Measurements from ENCODE around the gene RPS2.
A peak's percentile ranks its signal among the peaks of the same experiment; 100 is the strongest.
"Not testable (repeated sequence)": the region's sequence is repeated elsewhere in the genome, so short reads cannot be mapped to it uniquely, and the experiment has no call there.

RPS2 gene

GRCh38 chr16:1964506-1965395 is at the start of gene RPS2:
Gene RPS2 (minus strand): TSS chr16:1964826. CDS start chr16:1964625, 201 bp downstream.
- peak; percentile 99 for DNase-seq

DNA sequence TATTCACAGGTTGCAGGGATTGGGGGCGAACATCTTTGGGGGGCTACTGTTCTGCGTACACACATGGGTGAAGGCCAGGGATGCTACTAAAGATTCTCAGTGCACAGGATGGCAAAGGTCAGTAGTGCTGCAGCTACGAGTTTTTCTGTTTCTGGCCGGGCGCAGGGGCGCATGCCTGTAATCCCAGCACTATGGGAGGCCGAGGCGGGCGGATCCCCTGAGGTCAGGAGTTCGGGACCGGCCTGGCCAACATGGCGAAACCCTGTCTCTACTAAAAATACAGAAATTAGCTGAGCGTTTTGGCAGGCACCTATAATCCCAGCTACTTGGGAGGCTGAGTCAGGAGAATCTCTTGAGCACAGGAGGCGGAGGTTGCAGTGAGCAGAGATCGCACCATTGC is 48.9 kb upstream of the RPS2 start:
- DNase-seq: no peak

DNA sequence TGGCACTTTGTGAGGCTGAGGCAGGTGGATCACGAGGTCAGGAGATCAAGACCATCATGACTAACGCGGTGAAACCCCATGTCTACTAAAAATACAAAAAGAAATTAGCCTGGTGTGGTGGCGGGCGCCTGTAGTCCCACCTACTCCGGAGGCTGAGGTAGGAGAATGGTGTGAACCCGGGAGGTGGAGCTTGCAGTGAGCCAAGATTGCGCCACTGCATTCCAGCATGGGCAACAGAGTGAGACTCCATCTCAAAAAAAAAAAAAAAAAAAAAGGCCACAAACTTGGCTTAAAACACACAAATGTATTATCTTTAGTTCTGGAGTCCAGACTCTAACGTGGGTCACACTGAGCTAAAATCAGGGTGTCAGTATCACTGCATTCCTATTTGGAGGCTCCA is 47.1 kb upstream of the RPS2 start:
- DNase-seq: not testable (repeated sequence)

DNA sequence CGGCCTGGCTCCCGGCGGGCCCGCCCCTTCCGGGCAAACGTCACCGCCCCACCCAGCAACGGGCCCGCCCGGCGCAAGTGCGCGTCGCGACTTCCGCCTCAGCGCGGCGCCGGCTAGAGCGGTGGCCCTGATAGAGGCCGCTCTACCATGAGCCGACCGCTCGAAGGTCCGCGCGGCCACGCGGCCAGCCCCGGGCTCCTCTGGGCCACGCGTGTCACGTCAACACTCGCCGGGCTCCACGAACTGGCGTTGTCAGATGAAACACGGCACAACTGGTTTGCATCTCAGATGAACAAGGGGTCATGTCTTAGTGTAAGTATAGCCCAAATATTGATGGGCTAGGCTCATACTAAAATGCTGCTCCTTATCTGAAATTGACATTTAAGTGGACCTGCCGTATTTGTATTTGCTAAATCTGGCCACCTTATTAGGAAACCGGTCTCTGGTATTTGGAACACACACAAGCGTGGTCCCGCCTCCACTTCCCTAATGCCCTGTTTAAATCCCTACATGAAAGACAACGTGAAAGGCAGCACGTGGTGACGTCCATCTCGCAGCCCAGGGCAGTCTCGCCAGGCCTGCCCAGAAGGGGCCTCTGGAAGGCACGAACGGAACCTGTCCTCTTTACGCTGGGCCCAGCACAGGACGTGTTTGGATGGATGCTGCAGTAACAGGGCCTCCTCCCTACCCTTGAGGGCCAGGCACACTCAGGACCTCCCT is 45.3 kb upstream of the RPS2 start, which contains the start of gene ZNF598:
Gene ZNF598, minus strand, starts transcription at position 31 of the 720 bp plus-strand sequence.
- DNase-seq: peak; percentile 80

GRCh38 chr16:2009164-2009711 is 44.6 kb upstream of the RPS2 start:
- no peak for DNase-seq

DNA sequence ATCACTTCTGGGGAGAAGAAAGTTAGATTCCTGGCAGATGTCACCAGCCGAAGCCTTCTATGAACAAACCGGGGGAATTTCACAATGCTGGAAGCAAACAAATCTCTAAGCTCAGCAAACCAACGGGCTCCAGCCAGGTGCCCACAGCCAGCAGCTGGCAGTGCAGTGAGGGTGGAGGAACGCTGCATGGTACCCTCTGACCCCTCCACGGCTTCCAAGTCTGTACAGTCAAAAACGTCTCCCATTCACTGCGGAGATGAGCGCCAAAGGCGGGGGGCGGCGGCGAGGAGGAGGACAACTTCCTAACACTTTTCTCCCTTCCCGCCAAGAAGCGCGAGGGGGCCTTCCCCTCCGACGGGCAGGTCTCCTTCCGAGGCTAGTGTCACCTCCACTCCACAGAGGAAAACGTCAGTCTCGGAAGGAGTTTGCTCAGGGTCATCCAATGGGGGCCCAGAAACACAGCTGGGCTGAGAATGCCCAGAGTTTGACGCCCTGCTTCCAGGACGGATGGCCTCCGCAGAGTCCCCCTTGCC is 44.1 kb upstream of the RPS2 start:
- peak in 1 of 2 donors; percentile 27 for DNase-seq

DNA sequence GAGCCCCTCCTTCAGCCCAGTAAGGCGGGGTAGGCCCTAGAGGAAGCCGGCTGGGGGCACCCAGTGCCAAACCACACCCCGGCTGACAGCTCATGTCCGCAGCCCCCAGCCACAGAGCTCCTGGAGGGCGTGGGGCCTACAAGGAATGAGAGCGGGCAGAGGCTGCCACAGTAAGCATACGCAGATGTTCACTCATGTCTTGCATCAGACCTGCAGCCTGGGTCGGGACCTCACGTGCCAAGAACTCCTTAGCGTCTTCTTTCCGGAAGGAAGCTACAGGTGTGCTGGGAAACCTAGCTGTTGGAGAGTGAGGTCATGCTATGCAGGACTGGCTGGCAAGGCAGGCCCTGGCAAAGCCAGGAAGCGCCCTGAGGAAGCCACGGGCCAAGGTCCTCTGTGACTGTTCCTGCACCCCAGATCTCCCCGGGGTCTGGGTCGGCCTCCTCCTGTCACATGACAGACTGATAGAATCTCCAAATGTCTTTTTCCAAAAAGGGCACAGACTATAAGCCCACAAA is 43.4 kb upstream of the RPS2 start:
- peak in 1 of 2 donors; percentile 23 for DNase-seq

- DNase-seq: no peak
Observed at GRCh38 chr16:2007081-2007836, 42.6 kb upstream of the RPS2 start.

- no peak for DNase-seq
Observed at GRCh38 chr16:2006317-2006716, 41.7 kb upstream of the RPS2 start.

DNA sequence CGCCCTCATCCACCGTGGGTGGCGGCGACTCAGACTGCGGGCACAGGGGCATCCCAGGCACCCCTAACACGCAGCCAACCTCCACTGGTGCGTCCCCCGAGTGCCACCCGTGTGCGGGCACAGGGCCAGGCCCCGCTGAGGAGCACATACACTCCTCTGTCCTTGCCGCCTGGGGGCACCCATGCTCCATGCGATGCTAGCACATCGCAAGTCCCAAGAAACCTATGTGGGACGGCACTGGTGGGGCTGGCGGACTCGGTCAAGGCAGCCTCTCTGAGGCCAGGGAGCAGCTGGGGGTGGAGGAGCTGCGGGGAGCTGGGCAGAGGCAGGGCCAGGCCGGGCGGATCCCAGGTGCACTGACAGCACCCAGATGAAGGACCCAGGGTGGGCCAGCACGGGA is 41.0 kb upstream of the RPS2 start:
- no peak for DNase-seq

GRCh38 chr16:2004795-2005517 is 40.3 kb upstream of the RPS2 start:
- no peak for DNase-seq

- DNase-seq: peak; percentile 86 to 87
Observed at GRCh38 chr16:2003827-2004641, 39.4 kb upstream of the RPS2 start.

GRCh38 chr16:2003231-2003826 is 38.7 kb upstream of the RPS2 start:
- no peak for DNase-seq

DNA sequence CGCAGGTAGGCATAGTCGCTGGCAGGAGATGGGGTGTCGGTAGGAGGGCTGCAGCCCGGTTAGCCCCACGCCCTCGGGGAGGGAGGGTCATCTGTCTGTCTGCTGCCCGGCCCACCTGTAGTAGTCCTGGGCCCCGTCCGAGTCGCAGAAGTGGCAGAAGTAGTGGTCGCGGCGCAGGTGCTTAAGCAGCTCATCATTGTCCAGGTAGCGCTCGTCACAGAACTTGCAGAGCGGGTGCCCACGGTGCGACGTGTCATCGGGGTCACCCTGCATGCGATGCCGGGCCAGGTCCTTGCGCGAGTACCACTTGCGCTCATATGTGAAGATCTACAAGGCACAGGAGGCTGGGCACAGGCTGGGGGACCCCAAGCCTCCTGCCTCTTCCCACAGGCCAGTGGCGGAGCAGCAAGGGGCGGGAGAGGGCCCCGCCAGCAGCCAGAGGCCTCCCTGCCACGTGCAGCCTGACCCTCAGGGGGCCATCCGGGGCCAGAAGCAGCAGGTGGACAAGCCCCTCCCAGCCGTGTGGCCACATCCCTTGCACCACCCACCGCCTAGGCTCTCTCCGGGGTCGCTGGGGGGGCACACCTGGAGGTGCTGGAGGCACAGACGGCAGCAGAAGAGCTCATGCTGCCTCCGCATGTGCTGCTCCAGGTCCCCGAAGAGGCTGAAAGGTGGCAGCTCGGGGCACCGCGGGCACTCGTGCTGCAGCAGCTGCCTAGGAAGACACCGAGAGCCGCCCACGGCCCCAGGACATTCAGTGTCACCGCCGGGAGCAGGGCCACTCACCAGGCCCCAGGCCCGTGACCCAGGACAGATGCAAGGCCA is 38.0 kb upstream of the RPS2 start:
- DNase-seq: no peak

DNA sequence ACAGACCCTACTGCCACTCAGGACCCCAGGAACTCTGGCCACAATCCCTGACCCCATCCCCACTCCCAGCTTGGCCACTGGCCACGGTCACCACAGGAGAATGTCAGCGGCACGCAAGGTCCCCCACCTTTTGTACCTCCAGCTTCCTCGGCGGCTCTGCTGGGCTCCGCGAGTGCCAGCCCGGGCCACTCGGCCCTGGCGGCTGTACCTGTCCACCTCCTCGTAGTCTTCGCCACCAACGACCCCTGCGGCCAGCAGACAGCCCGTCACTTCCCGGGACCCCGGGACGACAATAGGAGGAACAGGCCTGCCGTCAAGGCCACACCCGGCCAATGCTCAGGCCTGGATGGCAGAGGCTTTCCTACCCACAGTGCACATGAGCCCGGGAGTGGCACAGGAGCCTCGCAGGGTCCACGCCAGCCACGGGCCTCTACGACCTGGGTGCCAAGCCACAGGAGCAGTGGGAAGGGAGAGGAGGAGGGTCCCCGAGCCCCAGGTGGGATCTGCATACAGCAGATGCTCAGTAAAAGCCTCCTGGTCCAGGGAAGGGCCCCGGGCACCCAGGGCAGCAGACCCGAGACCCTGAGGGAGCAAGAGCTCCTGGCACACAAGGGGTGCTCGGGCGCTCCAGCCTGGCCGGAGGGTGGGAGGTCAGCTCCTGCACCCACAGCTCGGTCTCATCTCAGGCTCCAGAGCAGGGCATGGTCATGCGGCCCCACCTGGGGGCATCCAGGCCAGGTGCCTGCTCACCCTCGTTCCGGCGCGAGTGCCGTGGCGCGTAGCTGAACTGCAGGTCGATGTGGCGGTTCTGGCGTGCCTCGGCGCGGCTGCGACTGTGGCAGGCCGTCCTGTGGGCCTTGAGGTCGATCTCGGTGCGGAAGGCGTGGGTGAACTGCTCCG is 37.1 kb upstream of the RPS2 start:
- DNase-seq: no peak

DNA sequence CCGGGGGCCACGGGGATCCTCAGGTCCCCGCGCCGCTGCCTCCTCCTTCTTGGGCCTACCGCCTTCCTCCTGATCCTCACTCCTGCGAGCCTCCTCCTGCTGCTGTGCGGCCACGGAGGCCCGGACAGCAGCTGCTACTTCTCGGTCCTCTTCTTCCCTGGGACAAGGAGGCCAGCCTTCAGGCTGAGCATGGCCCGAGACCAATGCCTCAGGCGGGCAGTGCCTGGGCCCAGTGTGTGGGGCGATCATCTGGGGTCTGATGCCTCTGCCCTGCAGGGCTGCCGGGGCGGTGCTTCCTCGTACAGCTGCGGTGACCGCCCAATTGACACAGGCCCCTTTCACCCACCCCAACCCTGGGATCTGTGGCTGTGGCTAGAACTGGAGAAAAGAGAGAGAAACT is 36.4 kb upstream of the RPS2 start:
- no peak for DNase-seq

- no peak for DNase-seq
Observed at GRCh38 chr16:1999866-2000514, 35.4 kb upstream of the RPS2 start.
